ENCODE measurements around the gene PSMF1. TPM values are rescaled to one million over a fixed set of nuclear protein-coding genes. Genes with fewer than 3 reads are reported as not detected.

PSMF1 gene
- total and polyA plus RNA-seq, 2 of the 13 experiments (the other 11 are each of a cell fraction or from before 2014, with no cell fraction given) = 82.5 to 86.0 TPM

DNA sequence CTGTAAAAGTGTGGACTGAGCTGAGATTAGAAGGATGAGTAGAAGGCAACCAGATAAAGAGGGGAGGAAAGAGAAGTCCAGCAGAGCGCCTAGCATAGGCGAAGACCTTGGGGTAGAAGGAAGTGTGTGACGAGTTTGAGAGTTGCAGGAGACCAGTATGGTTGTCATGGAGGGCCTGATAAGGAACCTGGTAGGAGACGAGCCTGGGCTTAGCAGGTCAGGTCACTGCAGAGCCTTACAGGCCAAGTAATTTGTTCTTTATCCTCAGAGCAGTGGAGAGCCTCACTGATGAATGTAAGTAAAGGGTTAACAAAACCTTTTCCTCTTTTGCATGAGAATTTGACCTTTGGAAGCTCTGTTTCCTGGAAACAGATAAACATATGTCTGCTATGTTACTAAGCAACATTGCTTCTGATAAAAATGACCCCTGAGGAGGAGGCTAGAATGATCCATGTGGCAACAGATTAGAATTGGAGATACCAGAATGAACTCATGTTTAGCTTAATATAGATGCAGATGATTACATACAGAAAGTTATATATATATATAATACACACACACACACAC lies 69.3 kb downstream of the PSMF1 start (continued):
- TF ChIP-seq PITX1 (CRISPR knock-in tag; IDR thresholded peaks at IDR 0.05) (no peak), ZSCAN12 (CRISPR knock-in tag; IDR thresholded peaks at IDR 0.05) (no peak), ZNF782 (CRISPR knock-in tag; IDR thresholded peaks at IDR 0.05; ENCODE audit: borderline replicate concordance) (no peak), ZNF557 (CRISPR knock-in tag; IDR thresholded peaks at IDR 0.05) (no peak), ZNF614 (CRISPR knock-in tag; IDR thresholded peaks at IDR 0.05; ENCODE audit: borderline replicate concordance) (peak; percentile 49), ZNF281 (CRISPR knock-in tag; IDR thresholded peaks at IDR 0.05; ENCODE audit: borderline replicate concordance) (0 out of 2 replicates have a peak, but pooled peaks have one; percentile 28), ZMYM2 (CRISPR knock-in tag; IDR thresholded peaks at IDR 0.05) (no peak), SMARCC2 (IDR thresholded peaks at IDR 0.05) (no peak), ZNF646 (CRISPR knock-in tag; IDR thresholded peaks at IDR 0.05) (no peak), FOXA3 (CRISPR knock-in tag; IDR thresholded peaks at IDR 0.05) (peak; percentile 57; the same call in 1 of the 2 replicates), SP140L (CRISPR knock-in tag; IDR thresholded peaks at IDR 0.05; ENCODE audit: borderline replicate concordance) (peak; percentile 63; the same call in 1 of the 2 replicates), STAG1 (CRISPR knock-in tag; IDR thresholded peaks at IDR 0.05) (no peak), MNT (IDR thresholded peaks at IDR 0.05) (no peak), RBFOX2 (IDR thresholded peaks at IDR 0.05; ENCODE audit: low read depth, low read length) (no peak)
